Measurements from ENCODE around the gene EPHB2.

GRCh38 chr1:22795366-22795714 lies 84.7 kb downstream of the EPHB2 start:
- TF ChIP-seq CTCF (IDR thresholded peaks at IDR 0.05; ENCODE audit: low read depth, low read length) (no peak), POLR2A (IDR thresholded peaks at IDR 0.05; ENCODE audit: extremely low read depth, insufficient read length) (no peak), MAX (IDR thresholded peaks at IDR 0.05; ENCODE audit: low read depth, low read length) (no peak), MYC (IDR thresholded peaks at IDR 0.05; ENCODE audit: low read depth, low read length) (no peak)
